Stimulated activated CD8-positive, alpha-beta memory T cell treated with anti-CD3 and anti-CD28 coated beads, Interleukin-7, amount 100 ng/mL, for 24 hours (primary cell): ENCODE measurements around the gene EFNA5.

ENCODE experiments used
- DNase-seq: peaks from one replicate; pipeline ENCODE4 v3.0.0-alpha.2; 2020; ENCODE audit warnings: low read depth

The EFNA5 gene

DNA sequence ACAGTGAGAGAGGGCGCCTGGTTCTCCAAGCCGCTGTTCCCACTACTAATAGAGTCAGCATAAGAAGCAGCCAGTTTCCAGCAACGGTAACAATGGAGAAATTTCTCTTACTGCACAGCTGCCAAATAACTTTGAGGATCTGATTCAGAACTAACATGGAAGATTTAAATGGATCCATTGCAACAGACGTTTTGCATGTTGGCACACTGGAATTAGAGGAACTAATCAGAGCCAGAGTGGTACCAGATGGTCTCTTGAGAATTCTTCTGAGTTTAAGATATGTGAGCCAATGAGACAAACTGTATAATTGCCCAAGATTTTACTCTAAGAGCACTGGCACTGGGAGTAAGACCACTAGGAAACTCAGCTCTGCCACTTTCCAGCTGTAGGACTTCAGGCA, 186.5 kb downstream of the EFNA5 start:
- DNase-seq: no peak

DNA sequence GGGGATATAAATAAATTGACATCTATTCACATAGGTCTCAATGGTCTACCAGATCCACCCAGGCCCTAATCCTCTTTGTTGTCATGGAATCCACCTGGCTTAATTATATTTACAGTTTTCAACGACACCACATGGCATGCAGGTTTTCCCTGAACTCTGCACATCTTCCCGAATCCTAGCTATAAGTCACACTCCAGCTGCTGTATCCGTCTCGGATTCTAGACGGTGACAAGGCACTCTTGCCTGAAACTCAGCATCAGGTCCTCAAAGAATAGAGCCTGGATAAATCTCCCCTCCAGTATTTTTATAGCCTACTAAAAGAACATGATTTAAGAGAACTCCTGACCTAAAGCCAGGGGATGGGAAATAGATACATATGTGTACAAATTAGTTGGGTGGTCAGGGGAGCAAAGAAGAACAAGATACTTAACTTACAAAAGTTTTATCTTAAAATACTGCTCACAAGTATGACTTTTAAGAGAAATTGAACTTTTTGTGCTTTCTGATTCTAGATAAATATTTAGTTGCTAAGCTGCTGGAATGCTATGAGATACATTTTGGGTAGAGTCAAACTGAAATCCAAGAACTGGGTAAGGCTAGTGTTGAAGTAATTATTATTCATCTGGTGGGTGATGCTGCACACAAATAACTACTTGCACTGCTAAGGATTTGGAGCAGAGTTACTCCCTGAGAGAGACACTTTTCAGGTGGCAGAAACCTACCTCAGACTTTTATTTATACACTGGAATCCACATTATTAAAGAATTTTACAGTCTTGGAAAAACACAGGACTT, 187.3 kb downstream of the EFNA5 start:
- DNase-seq: no peak

DNA sequence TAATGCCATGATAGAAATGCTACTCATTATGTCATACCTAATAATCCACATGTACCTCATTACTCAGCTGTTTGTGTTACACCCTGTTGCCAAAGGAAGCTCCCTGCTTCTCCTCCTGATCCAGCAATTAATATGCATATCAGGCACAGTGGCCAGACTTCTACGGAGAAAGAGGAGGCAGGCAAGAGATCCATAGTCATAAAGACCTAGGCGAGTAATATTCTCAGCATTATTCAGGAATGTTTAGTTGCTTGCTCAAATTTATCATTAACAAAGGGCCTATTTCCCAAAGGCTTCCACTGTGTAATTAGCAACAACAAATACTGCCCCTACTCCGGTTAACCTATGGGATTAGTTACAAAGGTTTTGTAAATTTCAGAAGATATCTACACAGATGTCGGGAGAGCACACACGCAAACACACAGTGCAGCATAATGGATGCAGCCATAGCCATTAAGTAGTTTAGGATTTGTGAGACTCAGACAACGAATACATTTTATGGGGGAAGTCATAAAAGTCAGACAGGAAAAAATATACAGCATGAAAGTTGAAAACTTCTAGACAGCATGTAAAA, 192.6 kb downstream of the EFNA5 start:
- no peak for DNase-seq

- no peak for DNase-seq
These were observed 193.2 kb downstream of the EFNA5 start for GRCh38 chr5:107477492-107477891.

DNA sequence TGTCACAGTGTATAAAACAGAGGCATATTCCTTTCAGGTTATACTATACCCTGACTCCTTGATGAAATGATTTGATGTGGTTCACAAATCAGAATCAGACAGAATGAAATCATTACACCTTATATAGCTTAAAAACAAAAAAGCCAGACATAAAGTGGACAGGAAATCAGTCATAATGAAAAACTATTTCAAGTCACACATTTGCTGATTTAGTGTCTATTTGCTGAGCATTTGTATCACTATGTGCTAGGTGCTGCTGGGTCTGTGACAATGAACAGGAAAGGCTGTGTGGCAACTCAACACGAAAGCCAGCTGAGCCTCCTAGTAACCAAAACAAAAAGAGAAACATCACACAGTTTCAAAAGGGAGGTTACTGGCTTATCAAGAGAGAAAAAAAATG, 194.0 kb downstream of the EFNA5 start:
- no peak for DNase-seq

GRCh38 chr5:107474716-107475489, 195.8 kb downstream of the EFNA5 start:
- no peak for DNase-seq

DNA sequence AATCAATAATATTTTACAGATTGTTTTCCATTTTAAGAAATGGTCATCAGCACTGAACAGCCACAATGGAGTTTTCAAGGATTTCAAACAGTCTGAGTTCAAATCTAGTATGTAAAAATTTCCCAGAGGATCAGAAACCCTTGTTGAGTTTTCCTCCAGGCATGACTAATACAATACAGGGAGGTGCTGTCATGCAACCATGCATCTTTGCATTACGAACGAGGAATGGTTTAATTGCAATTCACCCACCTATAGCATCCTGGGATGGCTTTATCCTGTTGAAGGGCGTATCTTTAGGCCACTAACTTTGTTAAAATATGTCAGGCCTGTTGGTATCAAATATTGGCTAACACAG, 196.4 kb downstream of the EFNA5 start:
- DNase-seq: no peak

DNA sequence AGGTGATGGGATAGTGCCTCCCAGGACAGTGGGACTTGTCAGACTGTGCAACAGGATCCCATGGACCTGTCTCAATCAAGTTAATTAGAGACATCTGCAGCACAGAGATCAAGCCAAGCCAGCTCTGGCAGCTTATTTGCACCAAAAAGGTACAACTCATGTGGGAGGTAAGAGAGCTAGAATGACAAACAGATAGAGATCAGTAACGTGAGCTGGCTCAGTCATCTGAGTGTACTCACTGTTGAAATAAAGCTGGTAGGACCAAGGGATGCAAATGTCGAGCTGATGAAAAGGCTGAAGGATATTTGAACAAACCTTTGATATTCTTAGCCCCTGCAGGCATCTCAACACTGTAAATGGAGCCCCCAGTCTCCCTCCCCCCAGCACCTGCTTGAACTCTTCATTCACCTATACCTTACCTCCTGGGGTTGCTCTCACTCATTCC, 198.1 kb downstream of the EFNA5 start:
- DNase-seq: no peak

DNA sequence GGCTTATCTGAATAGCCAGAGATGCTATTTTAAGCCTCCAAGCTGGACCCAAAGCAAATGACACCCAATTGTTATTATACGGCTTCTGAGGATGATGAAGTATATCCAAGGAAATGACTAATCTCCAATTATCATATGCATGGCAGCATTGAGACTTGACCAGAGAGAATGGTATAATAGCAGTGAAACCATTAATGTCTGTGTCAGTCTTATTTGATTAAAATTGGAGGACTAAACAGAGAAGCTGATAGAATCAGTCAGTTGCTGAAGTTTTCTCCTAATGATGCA, 200.5 kb downstream of the EFNA5 start:
- no peak for DNase-seq

- DNase-seq: no peak
These were observed 201.0 kb downstream of the EFNA5 start for GRCh38 chr5:107469485-107470294.

- DNase-seq: no peak
These were observed 201.7 kb downstream of the EFNA5 start for GRCh38 chr5:107469064-107469463.

DNA sequence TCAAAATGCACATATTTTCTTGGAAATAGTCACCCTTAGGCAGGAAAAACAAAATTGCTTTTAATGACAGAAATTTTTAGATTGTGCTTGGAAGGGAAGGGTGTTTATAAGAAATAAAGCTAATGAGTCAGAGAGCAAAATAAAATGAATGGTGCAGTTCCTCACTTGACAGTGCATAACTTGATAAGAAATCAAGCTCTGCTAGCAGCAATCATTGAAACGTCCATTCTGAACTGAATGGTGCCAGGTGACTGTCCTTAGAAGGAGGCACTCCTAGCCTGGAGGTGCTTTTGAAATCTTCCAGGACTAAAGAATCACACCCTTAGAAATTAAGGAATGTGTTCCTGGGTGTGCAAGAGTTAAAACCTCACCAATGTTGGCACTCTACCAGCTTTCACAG, 202.5 kb downstream of the EFNA5 start:
- no peak for DNase-seq

- no peak for DNase-seq
These were observed 203.4 kb downstream of the EFNA5 start for GRCh38 chr5:107467137-107467932.

GRCh38 chr5:107466233-107466769, 204.4 kb downstream of the EFNA5 start:
- DNase-seq: no peak

- DNase-seq: no peak
These were observed 205.9 kb downstream of the EFNA5 start for GRCh38 chr5:107464876-107465275.

- no peak for DNase-seq
These were observed 206.3 kb downstream of the EFNA5 start for GRCh38 chr5:107464416-107464815.

- DNase-seq: no peak
These were observed 207.0 kb downstream of the EFNA5 start for GRCh38 chr5:107463731-107464130.

- DNase-seq: no peak
These were observed 209.0 kb downstream of the EFNA5 start for GRCh38 chr5:107461770-107462169.

- DNase-seq: no peak
These were observed 209.9 kb downstream of the EFNA5 start for GRCh38 chr5:107460789-107461188.

GRCh38 chr5:107459605-107460004, 211.1 kb downstream of the EFNA5 start:
- DNase-seq: no peak

DNA sequence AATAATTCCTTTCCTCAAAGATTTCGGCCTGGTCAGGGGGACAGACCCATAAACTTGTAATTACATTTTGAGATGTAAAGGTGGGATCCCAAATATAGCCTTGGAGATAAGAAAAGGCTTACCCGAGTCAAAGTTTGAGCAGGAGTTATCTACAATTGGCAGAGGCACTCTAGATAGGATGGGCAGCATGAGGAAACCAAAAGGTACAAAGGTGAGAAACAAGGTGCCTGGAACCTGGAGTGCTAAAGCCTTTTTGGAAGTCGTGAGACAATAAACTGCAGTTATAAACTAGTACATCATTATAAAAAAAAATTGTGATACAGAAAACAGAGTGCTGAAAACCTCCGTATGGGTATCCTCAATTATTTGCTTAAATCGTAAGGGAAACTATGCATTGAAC, 212.4 kb downstream of the EFNA5 start:
- no peak for DNase-seq
